H9 (cell line): ENCODE measurements around the gene NECTIN4. TPM values are rescaled to one million over a fixed set of nuclear protein-coding genes. Genes with fewer than 3 reads are reported as not detected.

Source experiments
- DNase-seq: peaks from one replicate; pipeline ENCODE4 v3.0.0-alpha.2; 2017
- H2AFZ ChIP-seq: one replicate; pipeline ENCODE4 v1.6.1; 2013; ENCODE audit warnings: mild to moderate bottlenecking, low read length, control low read depth, moderate library complexity
- H2AK5ac ChIP-seq: 2 replicates; pipeline ENCODE4 v1.6.1; 2013; ENCODE audit warnings: low read length, control low read depth, mixed read lengths; ENCODE audit not compliant: insufficient read length
- H2BK120ac ChIP-seq: one replicate; pipeline ENCODE4 v1.6.1; 2013; ENCODE audit warnings: low read depth, mild to moderate bottlenecking, low read length, control low read depth, inconsistent platforms; ENCODE audit not compliant: poor library complexity, severe bottlenecking
- H2BK12ac ChIP-seq: 2 replicates; pipeline ENCODE4 v1.6.1; 2013; ENCODE audit warnings: low read length, control low read depth, mixed read lengths, low read depth; ENCODE audit not compliant: insufficient read length
- H2BK15ac ChIP-seq: 2 replicates; pipeline ENCODE4 v1.6.1; 2013; ENCODE audit warnings: low read depth, low read length, control low read depth
- H2BK20ac ChIP-seq: one replicate; pipeline ENCODE4 v1.6.1; 2013; ENCODE audit warnings: low read depth, mild to moderate bottlenecking, low read length, control low read depth, inconsistent platforms; ENCODE audit not compliant: poor library complexity, severe bottlenecking
- H2BK5ac ChIP-seq: 2 replicates; pipeline ENCODE4 v1.6.1; 2013; ENCODE audit warnings: low read length, control low read depth, mixed read lengths; ENCODE audit not compliant: insufficient read length
- H3K14ac ChIP-seq: 2 replicates; pipeline ENCODE4 v1.6.1; 2013; ENCODE audit warnings: low read length, control low read depth; ENCODE audit not compliant: insufficient read depth
- H3K18ac ChIP-seq: 2 replicates; pipeline ENCODE4 v1.6.1; 2013; ENCODE audit warnings: low read depth, mild to moderate bottlenecking, mixed read lengths, low read length, control low read depth; ENCODE audit not compliant: insufficient read length
- H3K23ac ChIP-seq: 2 replicates; pipeline ENCODE4 v1.6.1; 2013; ENCODE audit warnings: low read length, control low read depth, mixed read lengths, low read depth; ENCODE audit not compliant: insufficient read length
- H3K23me2 ChIP-seq: 2 replicates; pipeline ENCODE4 v1.6.1; 2013; ENCODE audit warnings: low read depth, mild to moderate bottlenecking, mixed read lengths, low read length, control low read depth; ENCODE audit not compliant: insufficient read length, poor library complexity, severe bottlenecking
- H3K27ac ChIP-seq: 2 replicates; pipeline ENCODE4 v1.5.1; 2013; ENCODE audit warnings: low read length, control low read depth, mixed read lengths, low read depth; ENCODE audit not compliant: insufficient read length
- H3K27me3 ChIP-seq: 2 replicates; pipeline ENCODE4 v1.6.1; 2013; ENCODE audit warnings: low read length, control low read depth, inconsistent platforms; ENCODE audit not compliant: insufficient read depth
- H3K4ac ChIP-seq: 2 replicates; pipeline ENCODE4 v1.6.1; 2013; ENCODE audit warnings: low read depth, mild to moderate bottlenecking, control low read depth, inconsistent platforms, low read length, moderate library complexity
- H3K4me1 ChIP-seq: 2 replicates; pipeline ENCODE4 v1.6.1; 2013; ENCODE audit warnings: low read length, control low read depth, inconsistent platforms; ENCODE audit not compliant: insufficient read depth
- H3K4me2 ChIP-seq: 2 replicates; pipeline ENCODE4 v1.6.1; 2013; ENCODE audit warnings: low read length, control low read depth, mixed read lengths; ENCODE audit not compliant: insufficient read length, insufficient read depth
- H3K56ac ChIP-seq: 2 replicates; pipeline ENCODE4 v1.6.1; 2013; ENCODE audit warnings: low read depth, mild to moderate bottlenecking, mixed read lengths, low read length, control low read depth; ENCODE audit not compliant: insufficient read length
- H3K79me1 ChIP-seq: 2 replicates; pipeline ENCODE4 v1.6.1; 2013; ENCODE audit warnings: low read depth, mild to moderate bottlenecking, moderate library complexity, low read length, control low read depth, inconsistent platforms; ENCODE audit not compliant: insufficient read depth, poor library complexity, severe bottlenecking
- H3K79me2 ChIP-seq: 2 replicates; pipeline ENCODE4 v1.6.1; 2013; ENCODE audit warnings: low read length, control low read depth, inconsistent platforms; ENCODE audit not compliant: insufficient read depth
- H3K9ac ChIP-seq: 2 replicates; pipeline ENCODE4 v1.6.1; 2013; ENCODE audit warnings: low read length, control low read depth, mixed read lengths; ENCODE audit not compliant: insufficient read length; ENCODE audit errors: extremely low read depth
- H3K9me3 ChIP-seq: one replicate; pipeline ENCODE4 v1.6.1; 2013; ENCODE audit warnings: low read depth, low read length, inconsistent platforms; ENCODE audit not compliant: control insufficient read depth
- H3T11ph ChIP-seq: one replicate; pipeline ENCODE4 v1.6.1; 2013; ENCODE audit warnings: mild to moderate bottlenecking, low read length, control low read depth, inconsistent platforms
- H4K20me1 ChIP-seq: one replicate; pipeline ENCODE4 v1.6.1; 2013; ENCODE audit not compliant: control insufficient read depth, insufficient read length, insufficient read depth
- H4K5ac ChIP-seq: 2 replicates; pipeline ENCODE4 v1.6.1; 2013; ENCODE audit warnings: low read depth, mild to moderate bottlenecking, mixed read lengths, low read length, control low read depth; ENCODE audit not compliant: insufficient read length
- H4K8ac ChIP-seq: replicated peaks from 2 replicates; pipeline ENCODE4 v1.6.1; 2013; ENCODE audit warnings: low read length, control low read depth, mixed read lengths, low read depth; ENCODE audit not compliant: insufficient read length
- H4K91ac ChIP-seq: 2 replicates; pipeline ENCODE4 v1.6.1; 2013; ENCODE audit warnings: low read depth, mild to moderate bottlenecking, moderate library complexity, mixed read lengths, low read length, control low read depth; ENCODE audit not compliant: insufficient read length
- H3K27ac Mint-ChIP-seq, 3 experiments: 2 replicates in 2 of 3; 3 replicates in 1 of 3; pipeline ENCODE4 v1.8.0; 2020 to 2021; ENCODE audit warnings: mixed read lengths in 3 of 3, mild to moderate bottlenecking in 1 of 3, moderate library complexity in 1 of 3
- H3K27me3 Mint-ChIP-seq: 2 replicates; pipeline ENCODE4 v1.8.0; 2021; ENCODE audit warnings: low read depth, mild to moderate bottlenecking, moderate library complexity, mixed read lengths
- H3K36me3 Mint-ChIP-seq, 3 experiments: 2 replicates in 2 of 3; 3 replicates in 1 of 3; pipeline ENCODE4 v1.8.0; 2020 to 2021; ENCODE audit warnings: low read depth in 3 of 3, mixed read lengths in 3 of 3; ENCODE audit not compliant: insufficient read depth in 1 of 3
- H3K4me1 Mint-ChIP-seq, 2 experiments: 2 replicates each; pipeline ENCODE4 v1.8.0; 2020; ENCODE audit warnings: mixed read lengths in 2 of 2
- H3K4me3 Mint-ChIP-seq, 2 experiments: 2 replicates in 1 of 2; 3 replicates in 1 of 2; pipeline ENCODE4 v1.8.0; 2020 to 2021; ENCODE audit warnings: mild to moderate bottlenecking in 2 of 2, mixed read lengths in 2 of 2, moderate library complexity in 1 of 2
- H3K9me3 Mint-ChIP-seq, 2 experiments: 2 replicates in 1 of 2; 3 replicates in 1 of 2; pipeline ENCODE4 v1.8.0; 2020; ENCODE audit warnings: mild to moderate bottlenecking in 2 of 2, mixed read lengths in 2 of 2, moderate library complexity in 1 of 2
- CTCF ChIP-seq: fragments of 200-600 bp; sonication (generic); conservative IDR thresholded peaks from 3 replicates; pipeline ENCODE4 v1.8.0; 2021; ENCODE audit warnings: antibody characterized with exemption, mild to moderate bottlenecking
- WGBS: extraction: QIAGEN DNeasy Blood & Tissue Kit; methylation state at CpG from one replicate; pipeline ENCODE4 v1.1.7; 2013; ENCODE audit warnings: missing lambda C conversion rate, low lambda C conversion rate, mixed read lengths; ENCODE audit not compliant: insufficient read length; ENCODE audit errors: extremely low coverage; 5-methylcytosine and 5-hydroxymethylcytosine counted together
- total RNA-seq: library from RNA; stranded (reverse); gene quantifications from 2 replicates; pipeline ENCODE4 v1.2.1, GENCODE V29; 2021

Gene NECTIN4
- total RNA-seq, 1 experiment from 2014 or later, result 0.33 TPM

- no peak overlapping the region for H3K9ac ChIP-seq
- H3K27me3 ChIP-seq, result no peaks in the 10 kb centered on the region
- H3T11ph ChIP-seq, result no peak overlapping the region
- H2BK5ac ChIP-seq, result no peak overlapping the region
- no peak overlapping the region for H3K27ac ChIP-seq
- peaks cover 5% of the 10 kb centered on the region for H3K79me1 ChIP-seq
- no peaks in the 10 kb centered on the region for H3K4me1 ChIP-seq
- H2AK5ac ChIP-seq, result no peak overlapping the region
- Mint-ChIP-seq H3K27ac (no peak overlapping the region), H3K4me3 (no peak overlapping the region), H3K36me3 (peaks cover 19 to 58% (median 56%) of the 10 kb centered on the region in 3 experiments; a peak in 6 of 7 replicates), H3K4me1 (peaks cover 18 to 19% of the 10 kb centered on the region in 2 experiments), H3K27me3 (no peaks in the 10 kb centered on the region), H3K9me3 (no peaks in the 10 kb centered on the region; a peak in 1 of 5 replicates)
- no peak overlapping the region for H2BK120ac ChIP-seq
- H2BK12ac ChIP-seq, result no peak overlapping the region
- WGBS, result no CpG with 5 or more reads among the region's 4 CpGs
- no peak overlapping the region for H3K18ac ChIP-seq
- TF ChIP-seq CTCF, result no peak
- no peak overlapping the region for H3K23ac ChIP-seq
- 0 out of 2 replicates have a peak, but pooled peaks cover 4% of the 10 kb centered on the region for H3K79me2 ChIP-seq
- H4K20me1 ChIP-seq, result no peaks in the 10 kb centered on the region
- no peak overlapping the region for H4K5ac ChIP-seq
- H2BK20ac ChIP-seq, result no peak overlapping the region
- H4K8ac ChIP-seq, result no peak overlapping the region
- no peak overlapping the region for H3K4me2 ChIP-seq
- no peak overlapping the region for H4K91ac ChIP-seq
- no peak for DNase-seq
- peaks cover 13% of the 10 kb centered on the region for H3K23me2 ChIP-seq
- H3K4ac ChIP-seq, result no peak overlapping the region
- H2AFZ ChIP-seq, result no peak overlapping the region
- no peak overlapping the region for H3K56ac ChIP-seq
- no peak overlapping the region for H3K14ac ChIP-seq
- no peak overlapping the region for H2BK15ac ChIP-seq
- H3K9me3 ChIP-seq, result no peaks in the 10 kb centered on the region
Measured at GRCh38 chr1:161128591-161129420, 39.4 kb upstream of the NECTIN4 start.
